OCI-LY1 (cell line): Measurements from ENCODE around the gene HOXC10.

Experiments
- H2AFZ ChIP-seq: fragments of 200-600 bp; sonication (generic), shearing (Covaris generic); 2 replicates; pipeline ENCODE4 v1.6.0; 2014; ENCODE audit warnings: antibody characterized with exemption, mild to moderate bottlenecking, low read length
- H3F3A ChIP-seq: fragments of 200-600 bp; sonication (generic), shearing (Covaris generic); 2 replicates; pipeline ENCODE4 v1.6.0; 2014; ENCODE audit warnings: mild to moderate bottlenecking, antibody characterized with exemption, low read length, moderate library complexity; ENCODE audit not compliant: insufficient read depth
- H3K27ac ChIP-seq: fragments of 200-600 bp; sonication (generic); 2 replicates; pipeline ENCODE4 v1.5.1; 2014; ENCODE audit warnings: low read length, mixed run types, mild to moderate bottlenecking, low read depth; ENCODE audit not compliant: poor library complexity, severe bottlenecking
- H3K27me3 ChIP-seq: fragments of 200-600 bp; sonication (generic); 2 replicates; pipeline ENCODE4 v1.6.0; 2014; ENCODE audit warnings: antibody characterized with exemption, mild to moderate bottlenecking, low read length, moderate library complexity; ENCODE audit not compliant: insufficient read depth
- H3K36me3 ChIP-seq: fragments of 200-600 bp; sonication (generic); 2 replicates; pipeline ENCODE4 v1.6.1; 2014; ENCODE audit warnings: mild to moderate bottlenecking, antibody characterized with exemption, low read length, moderate library complexity, mixed read lengths; ENCODE audit not compliant: insufficient read depth
- H3K4me1 ChIP-seq: fragments of 200-600 bp; sonication (generic); 2 replicates; pipeline ENCODE4 v1.5.1; 2014; ENCODE audit warnings: mild to moderate bottlenecking, low read length, moderate library complexity; ENCODE audit not compliant: insufficient read depth, severe bottlenecking
- H3K4me2 ChIP-seq: fragments of 200-600 bp; sonication (generic), shearing (Covaris generic); 2 replicates; pipeline ENCODE4 v1.6.1; 2014; ENCODE audit warnings: low read length
- H3K4me3 ChIP-seq: fragments of 200-600 bp; sonication (generic); 2 replicates; pipeline ENCODE4 v1.5.1; 2014; ENCODE audit warnings: low read length, low read depth, mild to moderate bottlenecking, mixed read lengths; ENCODE audit not compliant: poor library complexity, severe bottlenecking
- H3K79me2 ChIP-seq: fragments of 200-600 bp; shearing (Covaris generic); 2 replicates; pipeline ENCODE4 v1.6.1; 2016; ENCODE audit warnings: mixed run types, low read length, mixed read lengths; ENCODE audit not compliant: insufficient read depth
- H3K9ac ChIP-seq: fragments of 200-600 bp; sonication (generic), shearing (Covaris generic); 2 replicates; pipeline ENCODE4 v1.6.1; 2014; ENCODE audit warnings: mild to moderate bottlenecking, low read length, mixed read lengths
- H3K9me2 ChIP-seq: fragments of 200-600 bp; sonication (generic), shearing (Covaris generic); 2 replicates; pipeline ENCODE4 v1.6.1; 2014; ENCODE audit warnings: low read depth, mild to moderate bottlenecking, low read length, mixed read lengths
- H3K9me3 ChIP-seq: fragments of 200-600 bp; shearing (Covaris generic); 2 replicates; pipeline ENCODE4 v1.6.1; 2014; ENCODE audit warnings: low read length, mixed read lengths
- H4K20me1 ChIP-seq: fragments of 200-600 bp; sonication (generic), shearing (Covaris generic); 2 replicates; pipeline ENCODE4 v1.6.0; 2016; ENCODE audit warnings: mild to moderate bottlenecking, low read length; ENCODE audit not compliant: insufficient read depth
- CTCF ChIP-seq: fragments of 200-600 bp; sonication (generic), shearing (Covaris generic); IDR thresholded peaks from 2 replicates; pipeline ENCODE4 v1.5.1; 2017; ENCODE audit warnings: mild to moderate bottlenecking, antibody characterized with exemption, low read length, moderate library complexity, mixed read lengths
- EZH2 ChIP-seq: fragments of 200-600 bp; sonication (generic), shearing (Covaris generic); IDR thresholded peaks from 2 replicates; pipeline ENCODE4 v1.8.0; 2017; ENCODE audit warnings: borderline replicate concordance, mixed run types, mild to moderate bottlenecking, antibody characterized with exemption, low read length, moderate library complexity, mixed read lengths

HOXC10 gene

GRCh38 chr12:53983950-53984572 is 885 bp upstream of the HOXC10 start:
- Histone ChIP-seq H3K9me3 (no peaks in the 10 kb centered on the region), H3K9me2 (no peaks in the 10 kb centered on the region), H3K27ac (no peak overlapping the region), H3F3A (no peaks in the 10 kb centered on the region), H2AFZ (no peak overlapping the region), H3K4me2 (no peak overlapping the region), H3K9ac (no peak overlapping the region), H3K79me2 (no peaks in the 10 kb centered on the region), H3K4me1 (peaks cover 3% of the 10 kb centered on the region), H3K27me3 (peaks cover 6% of the 10 kb centered on the region), H3K36me3 (no peaks in the 10 kb centered on the region), H4K20me1 (no peaks in the 10 kb centered on the region), H3K4me3 (no peak overlapping the region)
- no peak for TF ChIP-seq EZH2
- TF ChIP-seq CTCF, result no peak

GRCh38 chr12:53985692-53985993 is 697 bp downstream of the HOXC10 start:
- Histone ChIP-seq H3K9me2 (no peaks in the 10 kb centered on the region), H3K36me3 (no peaks in the 10 kb centered on the region), H3K9me3 (no peaks in the 10 kb centered on the region), H2AFZ (no peak overlapping the region), H3F3A (no peaks in the 10 kb centered on the region), H3K27me3 (peaks cover 6% of the 10 kb centered on the region), H3K79me2 (no peaks in the 10 kb centered on the region), H3K4me3 (no peak overlapping the region), H3K9ac (no peak overlapping the region), H3K27ac (no peak overlapping the region), H4K20me1 (no peaks in the 10 kb centered on the region), H3K4me2 (no peak overlapping the region), H3K4me1 (peaks cover 7% of the 10 kb centered on the region)
- TF ChIP-seq CTCF, result no peak
- TF ChIP-seq EZH2, result no peak

- Histone ChIP-seq H3K4me1 (peaks cover 7% of the 10 kb centered on the region), H3K79me2 (no peaks in the 10 kb centered on the region), H3K27me3 (peaks cover 6% of the 10 kb centered on the region), H3K4me2 (no peak overlapping the region), H3F3A (no peaks in the 10 kb centered on the region), H3K9ac (no peak overlapping the region), H3K36me3 (no peaks in the 10 kb centered on the region), H3K27ac (no peak overlapping the region), H3K9me3 (no peaks in the 10 kb centered on the region), H4K20me1 (no peaks in the 10 kb centered on the region), H3K4me3 (no peak overlapping the region), H3K9me2 (no peaks in the 10 kb centered on the region), H2AFZ (no peak overlapping the region)
- TF ChIP-seq EZH2 (no peak), CTCF (no peak)
These were observed 1.2 kb downstream of the HOXC10 start for GRCh38 chr12:53985994-53986685.
